NCI-H187 (cell line): ENCODE results near the gene CLSTN2.

Source experiments
- DNase-seq, 2 experiments: peaks; one replicate each; lab custom pipeline; 2025; lab: John Stamatoyannopoulos, UW

CLSTN2 gene

DNA sequence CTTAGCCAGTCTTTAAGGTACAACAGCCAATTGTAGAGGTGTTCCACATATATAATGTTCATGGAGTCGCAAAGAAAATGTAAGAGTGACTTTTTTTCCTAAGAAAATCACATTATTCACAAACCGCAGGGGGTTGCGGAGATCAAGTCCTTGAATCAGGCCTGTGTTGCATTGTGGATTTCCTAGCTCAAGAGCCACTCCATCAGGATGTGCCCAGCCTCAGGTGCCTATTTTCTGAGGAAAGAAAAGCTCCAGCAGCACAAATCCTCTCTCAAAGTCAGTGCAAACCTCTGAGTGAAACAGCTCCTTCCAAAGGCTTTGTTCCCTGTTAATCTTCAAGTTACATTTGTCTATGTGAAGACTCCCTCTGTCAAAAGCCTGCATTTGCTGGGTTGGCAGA is 349.4 kb downstream of the CLSTN2 start:
- no peak for DNase-seq

GRCh38 chr3:140285380-140285779 is 350.4 kb downstream of the CLSTN2 start:
- peak; percentile 42 to 57 for DNase-seq

DNA sequence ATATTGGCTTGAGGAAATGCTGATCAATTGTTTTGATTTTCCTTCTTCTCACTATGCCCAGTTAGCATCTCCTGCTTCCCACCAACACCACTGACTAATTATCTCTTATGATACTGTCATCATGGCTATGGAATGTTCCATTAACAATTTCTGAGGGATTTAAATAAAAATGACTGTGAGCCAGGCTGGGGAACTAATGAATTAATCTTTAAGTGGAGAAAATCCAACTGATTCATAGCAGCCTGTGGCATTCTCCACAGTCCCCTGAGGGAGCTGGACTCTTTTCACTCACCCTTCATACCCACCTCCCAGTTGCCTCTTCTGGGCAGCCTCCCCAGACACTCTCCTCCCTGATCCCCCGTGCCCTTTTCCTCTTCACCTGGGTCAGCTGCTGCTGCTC is 353.6 kb downstream of the CLSTN2 start:
- DNase-seq: no peak

DNA sequence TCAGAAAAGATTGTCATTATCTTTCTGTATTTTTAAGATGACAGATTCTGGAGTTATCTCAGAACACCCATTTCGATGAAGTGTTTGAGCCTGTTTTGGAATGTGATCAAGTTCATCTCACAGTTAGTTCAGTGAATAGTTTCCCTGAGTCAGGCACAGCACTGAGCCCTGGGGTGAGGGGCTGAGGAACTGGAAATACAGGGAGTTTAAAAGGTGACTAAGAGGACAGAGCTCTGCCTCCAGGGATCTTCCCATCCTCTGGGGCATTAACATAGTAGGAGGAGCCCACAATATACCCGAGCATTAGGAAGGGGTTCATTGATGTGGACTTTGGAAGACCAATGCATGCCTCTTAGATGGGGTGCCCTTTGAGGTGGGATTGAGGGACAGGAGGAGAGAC is 355.1 kb downstream of the CLSTN2 start:
- no peak for DNase-seq

- DNase-seq: no peak
These were observed 357.2 kb downstream of the CLSTN2 start for GRCh38 chr3:140292170-140292569.

- no peak for DNase-seq
These were observed 357.7 kb downstream of the CLSTN2 start for GRCh38 chr3:140292684-140293083.

- DNase-seq: no peak
These were observed 359.1 kb downstream of the CLSTN2 start for GRCh38 chr3:140294058-140294457.

- DNase-seq: no peak
These were observed 361.9 kb downstream of the CLSTN2 start for GRCh38 chr3:140296796-140297352.

- DNase-seq: no peak
These were observed 363.1 kb downstream of the CLSTN2 start for GRCh38 chr3:140298043-140298442.

- DNase-seq: no peak
These were observed 363.6 kb downstream of the CLSTN2 start for GRCh38 chr3:140298569-140299070.

DNA sequence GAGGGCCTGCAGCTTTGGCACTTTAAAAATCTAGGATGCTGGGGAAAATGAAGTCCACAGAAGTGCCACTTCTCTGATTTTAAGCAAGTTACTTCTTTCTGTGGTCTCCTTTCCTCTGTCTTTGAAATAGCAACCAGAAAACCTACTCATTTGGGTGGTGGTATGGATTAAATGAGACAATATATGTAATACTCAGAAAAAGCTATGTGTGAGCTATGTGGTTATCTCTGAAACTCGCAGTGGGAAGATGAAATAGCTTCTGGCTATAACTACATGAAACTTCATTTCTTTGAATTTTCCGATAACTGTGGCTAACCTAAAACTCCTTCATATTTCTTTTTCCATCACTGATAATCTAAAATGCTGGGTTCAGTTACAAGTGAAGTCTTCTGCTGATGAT is 368.9 kb downstream of the CLSTN2 start:
- DNase-seq: no peak

- DNase-seq: no peak
These were observed 373.6 kb downstream of the CLSTN2 start for GRCh38 chr3:140308535-140308934.

DNA sequence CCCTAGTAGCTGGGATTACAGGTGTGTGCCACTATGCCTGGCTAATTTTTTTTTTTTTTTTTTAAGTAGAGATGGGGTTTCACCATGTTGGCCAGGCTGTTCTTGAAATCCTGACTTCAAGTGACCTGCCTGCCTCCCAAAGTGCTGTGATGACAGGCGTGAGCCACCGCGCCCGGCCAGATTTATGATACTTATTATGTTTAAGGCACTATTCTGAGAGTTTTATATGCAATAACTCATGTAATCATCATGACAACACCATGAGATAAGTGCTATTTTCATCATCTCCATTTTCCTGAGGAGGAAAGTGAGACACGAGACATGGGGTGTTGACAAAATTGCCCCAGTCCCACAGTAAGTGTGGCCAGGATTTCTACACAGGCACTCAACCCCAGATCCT is 376.4 kb downstream of the CLSTN2 start:
- peak in 1 of 2 experiments; percentile 6 for DNase-seq

DNA sequence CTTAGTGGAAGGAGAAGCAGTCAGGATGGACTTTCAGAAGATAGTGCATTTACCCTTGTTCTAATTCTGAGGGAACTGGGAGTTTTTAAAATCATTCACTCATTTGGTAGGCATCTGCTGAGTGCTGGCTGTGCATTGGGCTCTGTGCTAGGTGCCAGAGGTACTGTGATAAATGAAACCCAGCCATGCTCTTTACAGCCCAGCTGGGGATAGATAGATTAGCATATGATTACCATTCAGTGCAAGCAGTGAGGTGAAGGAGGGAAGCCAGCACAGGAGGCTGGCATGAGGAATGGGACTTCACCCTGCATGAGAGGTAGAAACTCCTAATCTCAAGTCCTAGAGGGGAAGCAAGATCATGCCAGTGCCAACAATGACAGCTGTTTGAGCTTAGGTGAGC is 381.0 kb downstream of the CLSTN2 start:
- no peak for DNase-seq

DNA sequence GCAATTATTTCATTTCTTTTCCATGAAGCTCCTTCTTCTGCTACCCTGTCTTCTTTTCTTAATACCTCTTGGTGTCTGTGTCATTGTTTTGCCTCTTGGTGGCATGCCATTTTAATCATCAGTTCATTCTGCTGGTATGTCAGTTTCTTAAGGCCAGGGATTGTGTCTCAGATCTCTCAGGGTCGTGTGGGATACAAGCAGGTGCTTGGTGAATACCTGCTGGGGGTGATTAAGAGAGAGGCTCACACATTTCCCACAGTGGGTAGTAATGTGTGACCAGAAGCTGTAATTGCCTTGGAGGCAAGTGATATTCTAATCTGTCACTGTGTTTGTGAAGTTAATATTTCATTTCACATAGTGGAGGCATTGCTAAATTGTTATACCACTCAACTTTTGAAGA is 381.5 kb downstream of the CLSTN2 start:
- DNase-seq: no peak

GRCh38 chr3:140316868-140317400 is 381.9 kb downstream of the CLSTN2 start:
- no peak for DNase-seq

- DNase-seq: peak; percentile 75 to 77
These were observed 384.8 kb downstream of the CLSTN2 start for GRCh38 chr3:140319739-140320138.

GRCh38 chr3:140323561-140323960 is 388.6 kb downstream of the CLSTN2 start:
- no peak for DNase-seq

DNA sequence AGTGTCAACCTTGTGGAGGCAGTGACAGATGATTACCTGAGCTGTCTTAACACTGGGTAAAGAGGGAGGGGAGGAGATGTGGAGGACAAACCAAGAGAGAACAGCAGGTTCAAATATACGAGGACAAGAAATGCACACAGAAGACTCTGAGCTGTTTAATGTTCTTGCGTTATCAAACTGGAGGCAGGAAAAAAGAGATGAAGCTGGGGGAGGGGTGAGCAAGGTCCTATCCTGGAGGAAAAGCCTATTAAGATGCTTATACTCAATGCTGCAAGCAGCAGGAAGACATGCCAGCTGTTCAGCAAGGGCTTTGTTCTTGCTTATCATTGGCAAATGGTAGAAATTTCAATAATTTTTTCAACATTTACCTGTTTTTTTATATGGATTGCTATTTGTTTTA is 397.1 kb downstream of the CLSTN2 start:
- DNase-seq: no peak

- no peak for DNase-seq
These were observed 399.3 kb downstream of the CLSTN2 start for GRCh38 chr3:140334132-140334929.

DNA sequence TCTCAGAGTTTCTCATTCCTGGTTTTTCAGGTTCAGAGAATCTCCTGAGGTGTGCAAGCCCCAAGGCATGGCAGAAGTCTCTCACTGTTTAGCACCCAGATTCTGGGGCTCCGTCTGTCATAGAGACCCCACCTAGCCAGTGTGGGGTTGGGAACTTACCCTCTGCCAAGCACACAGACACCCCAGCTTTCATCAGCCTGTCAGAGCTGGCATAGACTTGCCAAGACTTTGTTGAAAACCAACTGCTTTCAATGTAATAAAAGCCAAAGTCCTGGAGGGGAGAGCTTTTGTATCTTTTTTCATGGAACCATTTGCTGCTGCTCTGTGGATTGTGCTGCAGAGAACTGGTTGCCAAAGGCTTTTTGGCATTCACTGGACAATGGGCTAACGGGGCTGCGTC is 401.5 kb downstream of the CLSTN2 start:
- no peak for DNase-seq

- no peak for DNase-seq
These were observed 403.9 kb downstream of the CLSTN2 start for GRCh38 chr3:140338916-140339315.

- peak in 1 of 2 experiments; percentile 36 for DNase-seq
These were observed 406.2 kb downstream of the CLSTN2 start for GRCh38 chr3:140341203-140341602.
